ENCODE measurements around the gene NOL12. TPM values are rescaled to one million over a fixed set of nuclear protein-coding genes. Genes with fewer than 3 reads are reported as not detected.

NOL12 gene
- total RNA-seq, 2 donors from 2014 or later, result 24.0 to 42.1 TPM

GRCh38 chr22:37742376-37743171, 56.4 kb downstream of the NOL12 start:
- DNase-seq (ENCODE audit: low spot score in 2 of 2), result no peak
- no peaks in the 10 kb centered on the region for H3K36me3 Mint-ChIP-seq
- H3K27ac Mint-ChIP-seq, result no peak overlapping the region
- peak in 1 of 2 donors; percentile 19 for ATAC-seq
- no peaks in the 10 kb centered on the region for H3K9me3 Mint-ChIP-seq

Other genes with a start within 250 kb of the NOL12 start
- 100 to 1,000 TPM in 1 of 2 donors, 10 to 100 TPM in 1; 88.7 to 169 TPM for gene MFNG, start 200.0 kb upstream of the NOL12 start, total RNA-seq
- under 1 TPM; 0.09 to 0.51 TPM for gene CARD10, start 166.9 kb upstream of the NOL12 start, total RNA-seq
- 1 to 10 TPM in 1 of 2 donors, under 1 TPM in 1; 0.09 to 1.9 TPM for gene CDC42EP1, start 125.9 kb upstream of the NOL12 start, total RNA-seq
- not detected for gene LGALS2, start 106.3 kb upstream of the NOL12 start, total RNA-seq
- 10 to 100 TPM; 68.8 to 83.9 TPM for gene GGA1, start 77.5 kb upstream of the NOL12 start, total RNA-seq
- 10 to 100 TPM; 82.9 to 98.5 TPM for gene SH3BP1, start 46.7 kb upstream of the NOL12 start, total RNA-seq
- 10 to 100 TPM; 34.5 to 38.2 TPM for gene PDXP, start 27.6 kb upstream of the NOL12 start, total RNA-seq
- gene LGALS1, start 10.7 kb upstream of the NOL12 start, total RNA-seq, result 100 to 1,000 TPM; 362 to 981 TPM
- gene TRIOBP, start 10.7 kb downstream of the NOL12 start, total RNA-seq, result 10 to 100 TPM; 17.4 to 26.0 TPM
- gene GCAT, start 121.6 kb downstream of the NOL12 start, total RNA-seq, result 10 to 100 TPM in 1 of 2 donors, 1 to 10 TPM in 1; 7.5 to 20.7 TPM
- gene GALR3, start 137.0 kb downstream of the NOL12 start, total RNA-seq, result not detected
- 10 to 100 TPM; 16.6 to 22.4 TPM for gene ANKRD54, start 158.0 kb downstream of the NOL12 start, total RNA-seq
- 1,000 to 10,000 TPM in 1 of 2 donors, 100 to 1,000 TPM in 1; 699 to 1,046 TPM for gene EIF3L, start 163.1 kb downstream of the NOL12 start, total RNA-seq
- 10 to 100 TPM; 13.9 to 16.5 TPM for gene MICALL1, start 220.0 kb downstream of the NOL12 start, total RNA-seq